Thyroid gland (tissue), 4 donors: ENCODE data around the gene PSD. TPM values are rescaled to one million over a fixed set of nuclear protein-coding genes. Genes with fewer than 3 reads are reported as not detected.

ENCODE experiments used
- DNase-seq, 2 donors: peaks; one replicate each; pipeline ENCODE4 v3.0.0-alpha.2; 2019
- H3K27ac ChIP-seq, 3 donors: fragments of 200-600 bp; sonication (generic); 1 replicate in 2 of 3; 2 replicates in 1 of 3; pipeline ENCODE4 v1.5.1; 2016 to 2019; ENCODE audit warnings: mild to moderate bottlenecking in 1 of 3, moderate library complexity in 1 of 3
- H3K27me3 ChIP-seq: fragments of 200-600 bp; sonication (generic); one replicate; pipeline ENCODE4 v1.5.1; 2019
- H3K36me3 ChIP-seq, 2 donors: fragments of 200-600 bp; sonication (generic); one replicate each; pipeline ENCODE4 v1.5.1; 2016 to 2019
- H3K4me1 ChIP-seq, 2 donors: fragments of 200-600 bp; sonication (generic); one replicate each; pipeline ENCODE4 v1.5.1; 2017 to 2019
- H3K4me3 ChIP-seq, 3 donors: fragments of 200-600 bp; sonication (generic); replicated peaks in 1 of 3; 1 replicate in 2 of 3; 2 replicates in 1 of 3; pipeline ENCODE4 v1.5.1; 2016; ENCODE audit warnings: mild to moderate bottlenecking in 1 of 3
- H3K9me3 ChIP-seq: fragments of 200-600 bp; sonication (generic); one replicate; pipeline ENCODE4 v1.5.1; 2017
- POLR2A ChIP-seq, 2 donors: fragments of 450-650 bp; IDR thresholded peaks; one replicate each; pipeline ENCODE4 v1.6.1; 2017; ENCODE audit warnings: antibody characterized with exemption in 2 of 2, mild to moderate bottlenecking in 2 of 2, moderate library complexity in 1 of 2
- WGBS, 2 donors: methylation state at CpG; one replicate each; pipeline ENCODE4 v1.1.5; 2017; 5-methylcytosine and 5-hydroxymethylcytosine counted together
- intact Hi-C: fragments of 100-400 bp; cut with DNase I; formaldehyde crosslinking; loops from one replicate; pipeline ENCODE4 v1.15.1; 2023
- total RNA-seq, 4 donors: library from RNA; depleted of rRNA; stranded (reverse); fragments of >200 nt; gene quantifications; one replicate each; pipeline ENCODE4 v1.2.3, GENCODE V29; 2016
- TF ChIP-seq, protein P1 (sequence below), 6 experiments: fragments of 200-600 bp in 3 of 6; fragments of 450-650 bp in 3 of 6; sonication (generic) in 3 of 6; IDR thresholded peaks; one replicate each; pipeline ENCODE4 v1.5.1; 2016 to 2019; ENCODE audit warnings: antibody characterized with exemption in 6 of 6, mild to moderate bottlenecking in 2 of 6, inconsistent platforms in 1 of 6, moderate library complexity in 1 of 6

The PSD gene
- total RNA-seq, 4 donors from 2014 or later: 0.24 to 1.1 (median 0.49) TPM

- no peak for DNase-seq
- no peak for TF ChIP-seq POLR2A (IDR thresholded peaks at IDR 0.05)
- Histone ChIP-seq H3K27me3 (no peaks in the 10 kb centered on the region), H3K27ac (no peak overlapping the region), H3K36me3 (peaks cover 65 to 72% of the 10 kb centered on the region in 2 donors), H3K4me1 (no peaks in the 10 kb centered on the region), H3K9me3 (no peaks in the 10 kb centered on the region), H3K4me3 (no peak overlapping the region)
- intact Hi-C loops: no loop called here
- 94% methylated on average over 5 to 6 of the region's 6 CpGs for WGBS, 2 donors
These were observed 39.2 kb downstream of the PSD start for GRCh38 chr10:102379383-102379782.

- Histone ChIP-seq H3K36me3 (peaks cover 63 to 83% of the 10 kb centered on the region in 2 donors), H3K9me3 (no peaks in the 10 kb centered on the region), H3K4me1 (no peaks in the 10 kb centered on the region), H3K27me3 (no peaks in the 10 kb centered on the region), H3K4me3 (no peak overlapping the region), H3K27ac (no peak overlapping the region)
- WGBS, 2 donors: 97 to 98% methylated on average over 12 of the region's 12 CpGs
- no peak for DNase-seq
- intact Hi-C loops: no loop called here
- TF ChIP-seq POLR2A (IDR thresholded peaks at IDR 0.05): no peak
- TF ChIP-seq, protein P1, sequence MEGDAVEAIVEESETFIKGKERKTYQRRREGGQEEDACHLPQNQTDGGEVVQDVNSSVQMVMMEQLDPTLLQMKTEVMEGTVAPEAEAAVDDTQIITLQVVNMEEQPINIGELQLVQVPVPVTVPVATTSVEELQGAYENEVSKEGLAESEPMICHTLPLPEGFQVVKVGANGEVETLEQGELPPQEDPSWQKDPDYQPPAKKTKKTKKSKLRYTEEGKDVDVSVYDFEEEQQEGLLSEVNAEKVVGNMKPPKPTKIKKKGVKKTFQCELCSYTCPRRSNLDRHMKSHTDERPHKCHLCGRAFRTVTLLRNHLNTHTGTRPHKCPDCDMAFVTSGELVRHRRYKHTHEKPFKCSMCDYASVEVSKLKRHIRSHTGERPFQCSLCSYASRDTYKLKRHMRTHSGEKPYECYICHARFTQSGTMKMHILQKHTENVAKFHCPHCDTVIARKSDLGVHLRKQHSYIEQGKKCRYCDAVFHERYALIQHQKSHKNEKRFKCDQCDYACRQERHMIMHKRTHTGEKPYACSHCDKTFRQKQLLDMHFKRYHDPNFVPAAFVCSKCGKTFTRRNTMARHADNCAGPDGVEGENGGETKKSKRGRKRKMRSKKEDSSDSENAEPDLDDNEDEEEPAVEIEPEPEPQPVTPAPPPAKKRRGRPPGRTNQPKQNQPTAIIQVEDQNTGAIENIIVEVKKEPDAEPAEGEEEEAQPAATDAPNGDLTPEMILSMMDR (IDR thresholded peaks at IDR 0.05): no peak
These were observed 41.7 kb downstream of the PSD start for GRCh38 chr10:102376901-102377300.

- peaks cover 65 to 85% of the 10 kb centered on the region in 2 donors for H3K36me3 ChIP-seq
These were observed 42.7 kb downstream of the PSD start for GRCh38 chr10:102375867-102376266.

DNA sequence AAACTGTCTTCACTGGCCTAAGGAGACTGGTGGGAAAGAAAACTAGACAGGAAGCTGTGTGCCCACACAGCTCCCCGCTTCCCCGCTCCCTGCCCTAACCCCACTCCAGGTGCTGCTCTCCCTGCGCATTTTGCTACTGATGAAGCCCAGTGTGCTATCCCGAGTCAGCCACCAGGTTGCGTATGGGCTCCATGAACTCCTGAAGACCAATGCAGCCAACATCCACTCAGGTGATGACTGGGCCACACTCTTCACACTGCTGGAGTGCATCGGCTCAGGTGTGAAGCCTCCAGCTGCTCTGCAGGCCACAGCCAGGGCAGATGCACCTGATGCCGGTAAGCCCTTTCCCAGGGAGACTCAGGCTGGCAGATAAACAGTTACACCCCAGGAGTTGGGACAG is 43.3 kb downstream of the PSD start:
- no peaks in the 10 kb centered on the region for H3K27me3 ChIP-seq
- no peak for DNase-seq
- H3K27ac ChIP-seq: no peak overlapping the region
- TF ChIP-seq, protein P1 (IDR thresholded peaks at IDR 0.05): no peak
- TF ChIP-seq POLR2A (IDR thresholded peaks at IDR 0.05): no peak
- no peaks in the 10 kb centered on the region for H3K9me3 ChIP-seq
- H3K4me1 ChIP-seq: no peaks in the 10 kb centered on the region
- intact Hi-C loops: no loop called here
- no peak overlapping the region for H3K4me3 ChIP-seq
- WGBS, 2 donors: 81 to 85% methylated on average over 7 of the region's 7 CpGs
- H3K36me3 ChIP-seq: peaks cover 67 to 85% of the 10 kb centered on the region in 2 donors

More at GRCh38 chr10:102375867-102376266, 42.7 kb downstream of the PSD start:
- no peak overlapping the region for H3K4me3 ChIP-seq
- intact Hi-C loops: no loop called here
- no peaks in the 10 kb centered on the region for H3K9me3 ChIP-seq
- TF ChIP-seq, protein P1 (IDR thresholded peaks at IDR 0.05): no peak
- no peak for TF ChIP-seq POLR2A (IDR thresholded peaks at IDR 0.05)
- H3K4me1 ChIP-seq: no peaks in the 10 kb centered on the region
- WGBS, 2 donors: 85 to 88% methylated on average over 2 of the region's 2 CpGs
- DNase-seq: no peak
- no peaks in the 10 kb centered on the region for H3K27me3 ChIP-seq
- H3K27ac ChIP-seq: no peak overlapping the region

DNA sequence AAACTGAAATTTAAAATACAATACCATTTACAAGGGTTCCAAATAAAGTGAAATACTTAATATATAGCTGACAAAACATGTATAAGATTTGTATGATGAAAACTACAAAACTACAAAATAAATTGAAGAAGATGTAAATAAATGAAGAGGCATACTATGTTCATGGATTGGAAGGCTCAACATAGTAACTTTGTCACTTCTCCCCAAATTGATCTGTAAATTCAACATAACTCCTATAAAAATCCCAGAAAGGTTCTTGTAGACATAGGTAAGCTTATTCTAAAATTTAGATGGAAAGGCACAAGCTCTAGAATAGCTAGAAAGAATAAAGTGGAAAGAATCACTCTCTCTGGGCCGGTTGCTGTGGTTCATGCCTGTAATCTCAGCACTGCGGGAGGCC is 47.3 kb downstream of the PSD start:
- Histone ChIP-seq H3K4me3 (no peak overlapping the region), H3K36me3 (peaks cover 74 to 90% of the 10 kb centered on the region in 2 donors), H3K27me3 (no peaks in the 10 kb centered on the region), H3K9me3 (no peaks in the 10 kb centered on the region), H3K27ac (no peak overlapping the region), H3K4me1 (no peaks in the 10 kb centered on the region)
- intact Hi-C loops: no loop called here
- 100% methylated on average over 2 of the region's 2 CpGs for WGBS, 2 donors
- TF ChIP-seq, protein P1 (IDR thresholded peaks at IDR 0.05): no peak
- TF ChIP-seq POLR2A (IDR thresholded peaks at IDR 0.05): no peak
- no peak for DNase-seq

- intact Hi-C loops: no loop called here
- TF ChIP-seq, protein P1 (IDR thresholded peaks at IDR 0.05): no peak
- no peak for TF ChIP-seq POLR2A (IDR thresholded peaks at IDR 0.05)
- H3K9me3 ChIP-seq: no peaks in the 10 kb centered on the region
- H3K27me3 ChIP-seq: no peaks in the 10 kb centered on the region
- no peak overlapping the region for H3K27ac ChIP-seq
- DNase-seq: no peak
- H3K4me1 ChIP-seq: no peaks in the 10 kb centered on the region
- 58 to 69% methylated on average over 3 of the region's 3 CpGs for WGBS, 2 donors
- no peak overlapping the region for H3K4me3 ChIP-seq
- H3K36me3 ChIP-seq: peaks cover 85 to 94% of the 10 kb centered on the region in 2 donors
These were observed 50.5 kb downstream of the PSD start for GRCh38 chr10:102368077-102368476.
